GM21737 (cell line): ENCODE results near the gene TMEM243.
"Not testable (repeated sequence)": the region's sequence is repeated elsewhere in the genome, so short reads cannot be mapped to it uniquely, and the experiment has no call there.

Source experiments
- ATAC-seq: cut with Tn5 transposase; IDR thresholded peaks from one replicate; pipeline ENCODE4 v1.9.1; 2021; ENCODE audit warnings: mild to moderate bottlenecking, moderate library complexity; ENCODE audit not compliant: unreplicated experiment

Gene TMEM243

GRCh38 chr7:87219545-87220025 lies at the start of gene TMEM243:
TMEM243 (minus strand) TSS chr7:87219732; CDS start chr7:87219503, 229 bp downstream.
- peak; percentile 50 for ATAC-seq

GRCh38 chr7:87267239-87267900 lies 47.8 kb upstream of the TMEM243 start:
- no peak for ATAC-seq

- no peak for ATAC-seq
Measured at GRCh38 chr7:87263537-87263936, 44.0 kb upstream of the TMEM243 start.

GRCh38 chr7:87253589-87254087 lies 34.1 kb upstream of the TMEM243 start:
- ATAC-seq = no peak

- not testable (repeated sequence) for ATAC-seq
Measured at GRCh38 chr7:87245671-87246070, 26.1 kb upstream of the TMEM243 start.

GRCh38 chr7:87238464-87239051 lies 19.0 kb upstream of the TMEM243 start:
- not testable (repeated sequence) for ATAC-seq

GRCh38 chr7:87234949-87235348 lies 15.4 kb upstream of the TMEM243 start:
- no peak for ATAC-seq

GRCh38 chr7:87231711-87232110 lies 12.2 kb upstream of the TMEM243 start:
- ATAC-seq = no peak

GRCh38 chr7:87231258-87231657 lies 11.7 kb upstream of the TMEM243 start:
- ATAC-seq = no peak

GRCh38 chr7:87226495-87226894 lies 7.0 kb upstream of the TMEM243 start:
- no peak for ATAC-seq

- ATAC-seq = no peak
Measured at GRCh38 chr7:87225696-87226095, 6.2 kb upstream of the TMEM243 start.

- ATAC-seq = no peak
Measured at GRCh38 chr7:87223666-87224065, 4.1 kb upstream of the TMEM243 start.

- ATAC-seq = no peak
Measured at GRCh38 chr7:87220734-87221215, 1.2 kb upstream of the TMEM243 start.

GRCh38 chr7:87220026-87220733 lies 648 bp upstream of the TMEM243 start:
- peak; percentile 35 for ATAC-seq

GRCh38 chr7:87218796-87219544 lies 562 bp downstream of the TMEM243 start:
- ATAC-seq = peak; percentile 18

GRCh38 chr7:87217983-87218653 lies 1.4 kb downstream of the TMEM243 start:
- ATAC-seq = no peak

GRCh38 chr7:87216701-87217508 lies 2.6 kb downstream of the TMEM243 start:
- peak; percentile 47 for ATAC-seq

GRCh38 chr7:87215046-87215445 lies 4.5 kb downstream of the TMEM243 start:
- no peak for ATAC-seq

- ATAC-seq = no peak
Measured at GRCh38 chr7:87213811-87214210, 5.7 kb downstream of the TMEM243 start.
